ENCODE results near the gene SFTA2. TPM values are rescaled to one million over a fixed set of nuclear protein-coding genes. Genes with fewer than 3 reads are reported as not detected.

SFTA2 gene
- total RNA-seq, 1 experiment from 2014 or later = not detected

GRCh38 chr6:30885999-30886896 lies 45.7 kb downstream of the SFTA2 start:
- CTCF ChIA-PET = interaction anchor here (1.1 kb wide), 1 partner anchor 28 kb away, joined by 5 read pairs; the partner anchor contains the start of gene VARS2
- H4K20me1 ChIP-seq (ENCODE audit: low read length) = peaks cover 19% of the 10 kb centered on the region
- H3K9me3 ChIP-seq (ENCODE audit: low read length) = no peaks in the 10 kb centered on the region
- BruUV-seq (replicated peaks) = no TSS peak
- H3K27me3 ChIP-seq (ENCODE audit: low read length) = no peaks in the 10 kb centered on the region
- POLR2A ChIA-PET (ENCODE audit: unreplicated experiment) = interaction anchor here (0.6 kb wide), 1 partner anchor 137 kb away, joined by 16 read pairs; no protein-coding TSS in a partner anchor
- no peaks in the 10 kb centered on the region for H3F3A ChIP-seq (ENCODE audit: low read length, unreplicated experiment)
- H3K27ac ChIP-seq (ENCODE audit: low read length) = peak overlapping the region; percentile 93
- TF ChIP-seq EZH2 (IDR thresholded peaks at IDR 0.05; ENCODE audit: low read length, unreplicated experiment) = no peak
- no peak for TF ChIP-seq EZH2phosphoT487 (IDR thresholded peaks at IDR 0.05; ENCODE audit: borderline replicate concordance, low read length)
- TF ChIP-seq CTCF (conservative IDR thresholded peaks at IDR 0.05; ENCODE audit: low read depth, low read length) = no peak
- intact Hi-C loops (cut with micrococcal nuclease) = loop anchor here (1.0 kb wide), 1 partner anchor 28 kb away; the partner anchor contains the start of gene VARS2
- H2AFZ ChIP-seq (ENCODE audit: low read length) = no peak overlapping the region
- no peaks in the 10 kb centered on the region for H3K9me2 ChIP-seq (replicated peaks; ENCODE audit: low read length)
- peak overlapping the region; percentile 92 for H3K9ac ChIP-seq (ENCODE audit: low read length)
- H3K36me3 ChIP-seq (ENCODE audit: low read depth, low read length) = peaks cover 20% of the 10 kb centered on the region; the same call in 1 of the 2 replicates
- DNase-seq (peak; percentile 90), ATAC-seq (peak; percentile 63)
- H3K4me2 ChIP-seq (ENCODE audit: low read length) = peak overlapping the region; percentile 91
- H3K79me2 ChIP-seq (ENCODE audit: low read length) = peaks cover 64% of the 10 kb centered on the region
- H3K4me3 ChIP-seq (ENCODE audit: low read length) = peak overlapping the region; percentile 70
- peaks cover 58% of the 10 kb centered on the region for H3K4me1 ChIP-seq (ENCODE audit: insufficient read depth, low read length)

GRCh38 chr6:30885481-30885998 lies 46.4 kb downstream of the SFTA2 start:
- no peaks in the 10 kb centered on the region for H3K9me3 ChIP-seq (ENCODE audit: low read length)
- H2AFZ ChIP-seq (ENCODE audit: low read length) = no peak overlapping the region
- peaks cover 58% of the 10 kb centered on the region for H3K4me1 ChIP-seq (ENCODE audit: insufficient read depth, low read length)
- peak overlapping the region; percentile 91 for H3K4me2 ChIP-seq (ENCODE audit: low read length)
- H3K79me2 ChIP-seq (ENCODE audit: low read length) = peaks cover 64% of the 10 kb centered on the region
- no peaks in the 10 kb centered on the region for H3F3A ChIP-seq (ENCODE audit: low read length, unreplicated experiment)
- TF ChIP-seq CTCF (conservative IDR thresholded peaks at IDR 0.05; ENCODE audit: low read depth, low read length) = no peak
- TF ChIP-seq EZH2phosphoT487 (IDR thresholded peaks at IDR 0.05; ENCODE audit: borderline replicate concordance, low read length) = no peak
- no peak for TF ChIP-seq EZH2 (IDR thresholded peaks at IDR 0.05; ENCODE audit: low read length, unreplicated experiment)
- H4K20me1 ChIP-seq (ENCODE audit: low read length) = peaks cover 19% of the 10 kb centered on the region
- H3K9ac ChIP-seq (ENCODE audit: low read length) = peak overlapping the region; percentile 92
- H3K27ac ChIP-seq (ENCODE audit: low read length) = peak overlapping the region; percentile 93
- TSS peak; percentile 77 for BruUV-seq (replicated peaks)
- H3K4me3 ChIP-seq (ENCODE audit: low read length) = peak overlapping the region; percentile 70
- ChIA-PET CTCF (interaction anchor here (1.1 kb wide), 1 partner anchor 28 kb away, joined by 5 read pairs; the partner anchor contains the start of gene VARS2), POLR2A (ENCODE audit: unreplicated experiment) (interaction anchor here (0.5 to 0.6 kb wide), 3 partner anchors 137 to 1730 kb away, joined by 8 to 16 read pairs (median 8); no protein-coding TSS in a partner anchor)
- H3K9me2 ChIP-seq (replicated peaks; ENCODE audit: low read length) = no peaks in the 10 kb centered on the region
- ATAC-seq (peak; percentile 35), DNase-seq (peak; percentile 79)
- H3K36me3 ChIP-seq (ENCODE audit: low read depth, low read length) = peaks cover 15% of the 10 kb centered on the region; the same call in 1 of the 2 replicates
- intact Hi-C loops (cut with micrococcal nuclease) = loop anchor here (1.0 kb wide), 1 partner anchor 29 kb away; the partner anchor contains the start of gene VARS2
- H3K27me3 ChIP-seq (ENCODE audit: low read length) = no peaks in the 10 kb centered on the region

Measured in PC-3 (cell line).